Measurements from ENCODE around the gene PPIB.
A peak's percentile ranks its signal among the peaks of the same experiment; 100 is the strongest.
"Not testable (repeated sequence)": the region's sequence is repeated elsewhere in the genome, so short reads cannot be mapped to it uniquely, and the experiment has no call there.

PPIB gene

DNA sequence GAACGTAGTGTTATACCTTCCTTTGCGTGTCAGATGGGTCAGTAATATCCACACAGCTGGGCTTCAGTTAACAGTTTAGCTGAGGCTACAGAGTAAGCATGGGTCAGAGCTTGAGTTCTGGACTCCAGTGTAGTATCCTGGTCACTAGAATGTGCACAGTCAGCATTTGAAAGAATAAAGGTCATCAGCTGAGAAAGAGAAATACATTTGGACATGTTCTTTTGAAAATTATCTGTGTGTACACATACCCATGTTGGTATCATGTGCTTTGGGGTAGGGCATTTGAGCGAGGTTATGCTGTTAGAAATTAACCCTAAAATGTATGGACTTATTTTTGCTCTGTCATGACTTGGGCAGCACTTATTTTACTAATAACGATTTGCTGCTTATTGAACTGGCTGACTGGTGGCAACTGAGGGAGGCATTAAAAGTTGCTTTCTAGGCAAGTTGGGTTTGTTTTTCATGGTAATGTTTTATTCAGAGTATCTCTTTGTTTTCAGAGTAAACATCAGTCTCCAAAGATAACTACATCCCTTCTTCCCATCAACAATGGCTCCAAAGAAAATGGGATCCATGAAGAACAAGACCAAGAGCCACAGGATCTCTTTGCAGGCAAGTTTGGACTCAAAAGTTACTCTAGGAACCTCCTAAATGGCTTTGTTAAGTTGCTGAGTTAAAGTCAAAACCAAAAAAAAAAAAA, 50.6 kb downstream of the PPIB start:
- FAIRE-seq (peak; percentile 20), DNase-seq (ENCODE audit: insufficient read length, low spot score) (no peak)
- TF ChIP-seq TAF1 (IDR thresholded peaks at IDR 0.05; ENCODE audit: low read depth, low read length) = no peak
- TF ChIP-seq POU2F2 (IDR thresholded peaks at IDR 0.05; ENCODE audit: low read depth, low read length) = no peak
- no peak for TF ChIP-seq POLR2AphosphoS5 (IDR thresholded peaks at IDR 0.05; ENCODE audit: low read depth, low read length)
- no peak for TF ChIP-seq PAX5 (IDR thresholded peaks at IDR 0.05; ENCODE audit: insufficient read depth, low read length, severe bottlenecking)
- no peak for TF ChIP-seq SPI1 (IDR thresholded peaks at IDR 0.05; ENCODE audit: low read depth, low read length)
- TF ChIP-seq POLR2A (IDR thresholded peaks at IDR 0.05; ENCODE audit: low read depth, low read length) = no peak

DNA sequence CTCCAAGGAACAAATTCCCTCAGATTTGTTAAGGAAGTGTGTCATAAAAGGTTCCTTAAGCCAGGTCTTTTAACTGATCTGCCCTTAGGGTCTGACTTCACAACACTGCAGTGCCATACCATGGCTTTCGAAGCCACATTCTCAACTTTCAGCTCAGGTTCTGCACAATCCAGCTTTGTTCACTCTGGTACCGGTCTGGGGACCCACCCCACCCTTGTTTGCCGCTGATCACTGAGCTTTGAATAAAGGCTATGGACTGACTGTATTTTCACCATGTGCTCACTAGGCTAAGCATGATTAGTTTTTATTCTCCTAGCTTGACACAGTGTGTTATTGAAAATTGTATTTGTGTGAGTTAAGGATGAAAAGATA, 51.2 kb downstream of the PPIB start:
- TF ChIP-seq TAF1 (IDR thresholded peaks at IDR 0.05; ENCODE audit: low read depth, low read length) (no peak), POU2F2 (IDR thresholded peaks at IDR 0.05; ENCODE audit: low read depth, low read length) (no peak), PAX5 (IDR thresholded peaks at IDR 0.05; ENCODE audit: insufficient read depth, low read length, severe bottlenecking) (no peak), POLR2A (IDR thresholded peaks at IDR 0.05; ENCODE audit: low read depth, low read length) (no peak), SPI1 (IDR thresholded peaks at IDR 0.05; ENCODE audit: low read depth, low read length) (no peak), POLR2AphosphoS5 (IDR thresholded peaks at IDR 0.05; ENCODE audit: low read depth, low read length) (no peak)
- peak; percentile 38 for FAIRE-seq
- no peak for DNase-seq (ENCODE audit: insufficient read length, low spot score)

- no peak for DNase-seq (ENCODE audit: insufficient read length, low spot score)
- TF ChIP-seq SPI1 (IDR thresholded peaks at IDR 0.05; ENCODE audit: low read depth, low read length) (peak; percentile 63), PAX5 (IDR thresholded peaks at IDR 0.05; ENCODE audit: insufficient read depth, low read length, severe bottlenecking) (no peak), POU2F2 (IDR thresholded peaks at IDR 0.05; ENCODE audit: low read depth, low read length) (no peak), POLR2A (IDR thresholded peaks at IDR 0.05; ENCODE audit: low read depth, low read length) (no peak)
- peak; percentile 74 for FAIRE-seq
These were observed 51.7 kb downstream of the PPIB start for GRCh38 chr15:64110950-64111678.

- not testable (repeated sequence) for FAIRE-seq; DNase-seq (ENCODE audit: insufficient read length, low spot score)
These were observed 52.6 kb downstream of the PPIB start for GRCh38 chr15:64110108-64110701.

DNA sequence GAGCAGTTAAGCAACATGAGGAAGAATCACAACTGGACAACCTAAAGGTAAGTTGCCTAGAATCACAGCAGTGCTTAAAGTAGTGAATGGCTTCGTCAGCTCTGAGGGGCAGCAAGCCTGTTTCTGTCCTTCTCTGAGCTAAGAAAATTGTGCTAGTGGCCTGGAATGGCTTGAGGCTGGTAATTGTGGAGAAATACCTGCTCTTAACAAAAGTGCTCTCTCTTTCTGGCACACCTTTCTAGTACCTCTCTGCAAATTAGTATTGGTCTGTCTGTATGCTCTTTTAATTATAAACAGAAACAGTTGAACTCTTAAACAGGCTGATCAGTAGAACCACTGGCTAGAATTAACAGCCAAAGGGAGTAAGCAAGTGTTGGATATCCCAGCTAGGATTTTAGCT, 55.5 kb downstream of the PPIB start:
- no peak for TF ChIP-seq POLR2AphosphoS5 (IDR thresholded peaks at IDR 0.05; ENCODE audit: low read depth, low read length)
- no peak for TF ChIP-seq TAF1 (IDR thresholded peaks at IDR 0.05; ENCODE audit: low read depth, low read length)
- no peak for TF ChIP-seq SPI1 (IDR thresholded peaks at IDR 0.05; ENCODE audit: low read depth, low read length)
- no peak for TF ChIP-seq PAX5 (IDR thresholded peaks at IDR 0.05; ENCODE audit: insufficient read depth, low read length, severe bottlenecking)
- TF ChIP-seq POLR2A (IDR thresholded peaks at IDR 0.05; ENCODE audit: low read depth, low read length) = no peak
- DNase-seq (ENCODE audit: insufficient read length, low spot score) = no peak
- no peak for FAIRE-seq

Measured in GM12891 (cell line).